HepG2 (cell line): ENCODE results near the gene BCAS4. TPM values are rescaled to one million over a fixed set of nuclear protein-coding genes. Genes with fewer than 3 reads are reported as not detected.
A peak's percentile ranks its signal among the peaks of the same experiment; 100 is the strongest.

Experiments
- ATAC-seq: fragments of 200-7000 bp; cut with Tn5 transposase; 3 replicates; pipeline ENCODE4 v1.9.1; 2020; ENCODE audit warnings: mild to moderate bottlenecking, moderate library complexity
- BruUV-seq: library from RNA; stranded (reverse); fragments of 400-500 nt; replicated peaks from 2 replicates; lab custom pipeline; 2021; lab: Mats Ljungman, UMichigan
- CTCF ChIA-PET: fragments of 300-600 bp; formaldehyde crosslinking; extraction: SDS; loops from one replicate; lab custom pipeline; 2021; ENCODE audit warnings: low total read pairs, inconsistent platforms, low intra/inter-chr PET ratio; lab: Yijun Ruan, JAX
- POLR2A ChIA-PET: fragments of 350-600 bp; sonication (Branson Sonifier 250); formaldehyde crosslinking; loops from one replicate; lab custom pipeline; 2020; ENCODE audit warnings: antibody characterized with exemption, inconsistent platforms; lab: Yijun Ruan, JAX
- DNase-seq: peaks from one replicate; pipeline ENCODE4 v3.0.0-alpha.2; 2015; ENCODE audit warnings: low spot score
- FAIRE-seq: peaks from 3 replicates; lab custom pipeline; 2011; peaks lifted over from hg19 to GRCh38; lab: Jason Lieb, UNC
- H2AFZ ChIP-seq: one replicate; pipeline ENCODE4 v1.6.1; 2011; ENCODE audit warnings: low read length, inconsistent platforms
- H3K27ac ChIP-seq: fragments of 300-600 bp; 3 replicates; pipeline ENCODE4 v1.8.0; 2011; ENCODE audit warnings: mixed run types, mild to moderate bottlenecking, mixed read lengths, low read length, inconsistent platforms; ENCODE audit not compliant: insufficient read depth; ENCODE audit errors: extremely low read length
- H3K27me3 ChIP-seq, 2 experiments: fragments of 200-600 bp in 1 of 2; 2 replicates in 1 of 2; 3 replicates in 1 of 2; pipeline versions ENCODE4 v1.6.0 to v1.8.0; 2011; ENCODE audit warnings: low read length in 2 of 2, mild to moderate bottlenecking in 2 of 2, moderate library complexity in 2 of 2, inconsistent platforms in 1 of 2; ENCODE audit not compliant: insufficient read depth in 2 of 2, control insufficient read depth in 1 of 2
- H3K36me3 ChIP-seq, 2 experiments: fragments of 200-600 bp in 1 of 2; replicated peaks in 1 of 2; 2 replicates in 1 of 2; 3 replicates in 1 of 2; pipeline versions ENCODE4 v1.5.1 to v1.8.0; 2011; ENCODE audit warnings: low read length in 2 of 2, inconsistent platforms in 1 of 2; ENCODE audit not compliant: insufficient read depth in 2 of 2, control insufficient read depth in 1 of 2
- H3K4me1 ChIP-seq: 2 replicates; pipeline ENCODE4 v1.5.1; 2012; ENCODE audit warnings: low read length, inconsistent platforms; ENCODE audit not compliant: insufficient read depth
- H3K4me2 ChIP-seq: 2 replicates; pipeline ENCODE4 v1.6.0; 2011; ENCODE audit warnings: low read depth, low read length, inconsistent platforms
- H3K4me3 ChIP-seq, 3 experiments: fragments of 200-600 bp in 1 of 3; sonication (generic), shearing (Covaris generic) in 1 of 3; replicated peaks in 1 of 3; 2 replicates each; pipeline ENCODE4 v1.5.1; 2011 to 2016; ENCODE audit warnings: low read length in 3 of 3, inconsistent platforms in 2 of 3, low read depth in 2 of 3, mild to moderate bottlenecking in 2 of 3, control low read depth in 1 of 3, mixed read lengths in 1 of 3; ENCODE audit not compliant: insufficient read depth in 1 of 3
- H3K79me2 ChIP-seq: one replicate; pipeline ENCODE4 v1.6.1; 2011; ENCODE audit warnings: low read length, inconsistent platforms; ENCODE audit not compliant: insufficient read depth
- H3K9ac ChIP-seq: 2 replicates; pipeline ENCODE4 v1.6.0; 2011; ENCODE audit warnings: mild to moderate bottlenecking, low read depth, low read length, inconsistent platforms; ENCODE audit not compliant: insufficient read depth
- H3K9me3 ChIP-seq: 2 replicates; pipeline ENCODE4 v1.5.1; 2012; ENCODE audit warnings: mild to moderate bottlenecking, low read length
- H4K20me1 ChIP-seq: 2 replicates; pipeline ENCODE4 v1.6.0; 2011; ENCODE audit warnings: inconsistent platforms, mild to moderate bottlenecking, low read length, moderate library complexity; ENCODE audit not compliant: insufficient read depth
- ELF1 ChIP-seq: sonication (generic); formaldehyde crosslinking; IDR thresholded peaks from 2 replicates; pipeline ENCODE4 v1.4.0; 2020; ENCODE audit warnings: missing genetic modification reagents
- FOXJ3 ChIP-seq: sonication (generic); formaldehyde crosslinking; IDR thresholded peaks from 2 replicates; pipeline ENCODE4 v1.4.0; 2020; ENCODE audit warnings: missing genetic modification reagents, mild to moderate bottlenecking, borderline replicate concordance
- GZF1 ChIP-seq: sonication (generic); formaldehyde crosslinking; IDR thresholded peaks from 2 replicates; pipeline ENCODE4 v1.5.1; 2020; ENCODE audit warnings: mild to moderate bottlenecking, missing genetic modification reagents
- HHEX ChIP-seq: IDR thresholded peaks from 2 replicates; pipeline ENCODE4 v1.6.1; 2016; ENCODE audit warnings: control low read depth
- JUNB ChIP-seq: sonication (generic); formaldehyde crosslinking; IDR thresholded peaks from 2 replicates; pipeline ENCODE4 v1.8.0; 2022; ENCODE audit warnings: missing genetic modification reagents, mild to moderate bottlenecking, borderline replicate concordance
- MAF1 ChIP-seq: sonication (generic); formaldehyde crosslinking; IDR thresholded peaks from 2 replicates; pipeline ENCODE4 v1.5.0; 2020; ENCODE audit warnings: missing genetic modification reagents, borderline replicate concordance
- NR2F6 ChIP-seq, 2 experiments: IDR thresholded peaks; 2 replicates each; pipeline ENCODE4 v1.6.1; 2016; ENCODE audit warnings: antibody characterized with exemption in 1 of 2, mild to moderate bottlenecking in 1 of 2
- POLR2A ChIP-seq, 2 experiments: IDR thresholded peaks; 2 replicates each; pipeline ENCODE4 v1.6.1; 2011; ENCODE audit warnings: low read depth in 2 of 2, low read length in 2 of 2, mild to moderate bottlenecking in 1 of 2, moderate library complexity in 1 of 2; ENCODE audit not compliant: insufficient read depth in 1 of 2
- SSRP1 ChIP-seq: IDR thresholded peaks from 2 replicates; pipeline ENCODE4 v1.6.1; 2016; ENCODE audit warnings: control low read depth
- ZBTB7A ChIP-seq: sonication (generic); formaldehyde crosslinking; IDR thresholded peaks from 2 replicates; pipeline ENCODE4 v1.8.0; 2022; ENCODE audit warnings: mild to moderate bottlenecking, missing genetic modification reagents
- ZNF777 ChIP-seq: sonication (generic); formaldehyde crosslinking; IDR thresholded peaks from 2 replicates; pipeline ENCODE4 v1.4.0; 2020; ENCODE audit warnings: missing genetic modification reagents
- WGBS: methylation state at CpG from one replicate; pipeline ENCODE4 v1.1.6; 2017; ENCODE audit warnings: low lambda C conversion rate; 5-methylcytosine and 5-hydroxymethylcytosine counted together
- in situ Hi-C: cut with HindIII; loops from 2 replicates; pipeline ENCODE4 v1.10.0; 2017; ENCODE audit warnings: low pct_unique_long_range_greater_than_20kb; ENCODE audit not compliant: extremely low pct_ligation_motif_present
- intact Hi-C: fragments of 100-400 bp; cut with micrococcal nuclease; formaldehyde crosslinking; loops from one replicate; pipeline ENCODE4 v1.10.0; 2022; ENCODE audit not compliant: unreplicated experiment
- polyA plus RNA-seq, 8 experiments: library from polyadenylated mRNA; depleted of rRNA in 3 of 8; stranded (reverse) in 7 of 8; unstranded in 1 of 8; fragments of >200 nt; fragmentation: Illumina TruSeq in 4 of 8; extraction: Trizol in 4 of 8; gene quantifications; 2 replicates each; pipeline versions ENCODE4 v1.2.1 to v1.2.3, GENCODE V29; 2011 to 2016; ENCODE audit warnings: low read depth in 4 of 8, missing spikeins in 1 of 8, mixed read lengths in 1 of 8; ENCODE audit not compliant: insufficient read depth in 1 of 8
- total RNA-seq, 5 experiments: library from RNA; depleted of rRNA; stranded (reverse); fragments of >200 nt; fragmentation: Illumina TruSeq; extraction: Trizol; gene quantifications; 2 replicates each; pipeline ENCODE4 v1.2.3, GENCODE V29; 2016; ENCODE audit warnings: low read depth in 1 of 5
- TF ChIP-seq, protein P1 (sequence below): sonication (generic); formaldehyde crosslinking; IDR thresholded peaks from 2 replicates; pipeline ENCODE4 v1.5.0; 2020; ENCODE audit warnings: mild to moderate bottlenecking, missing genetic modification reagents
- TF ChIP-seq, protein P2 (sequence below): sonication (generic); formaldehyde crosslinking; IDR thresholded peaks from 2 replicates; pipeline ENCODE4 v1.8.0; 2022; ENCODE audit warnings: mild to moderate bottlenecking, missing genetic modification reagents; ENCODE audit not compliant: insufficient replicate concordance

The BCAS4 gene
- total and polyA plus RNA-seq, 2 of the 13 experiments (the other 11 are each of a cell fraction or from before 2014, with no cell fraction given), result 7.2 to 8.0 TPM

DNA sequence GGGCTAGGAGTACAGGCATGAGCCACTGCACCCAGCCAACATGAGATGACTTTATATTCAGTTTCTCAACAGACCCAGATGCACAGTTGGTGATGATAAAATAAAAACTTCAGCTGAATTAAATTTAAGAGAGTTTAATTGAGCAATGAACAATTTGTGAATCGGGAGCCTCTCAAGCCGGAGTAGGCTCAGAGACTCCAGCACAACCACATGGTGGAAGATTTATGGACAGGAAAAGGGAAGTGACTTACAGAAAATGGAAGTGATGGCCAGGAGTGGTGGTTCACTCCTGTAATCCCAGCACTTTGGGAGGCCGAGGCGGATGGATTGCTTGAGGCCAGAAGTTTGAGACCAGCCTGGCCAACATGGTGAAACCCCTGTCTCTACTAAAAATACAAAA lies 10.4 kb upstream of the BCAS4 start (continued):
- TF ChIP-seq FOXJ3, result no peak
- TF ChIP-seq NR2F6 (IDR thresholded peaks at IDR 0.05), result no peak
- no peak for TF ChIP-seq NR2F6 (CRISPR knock-in tag; IDR thresholded peaks at IDR 0.05)
- no peak for TF ChIP-seq JUNB (CRISPR knock-in tag)
- TF ChIP-seq SSRP1 (CRISPR knock-in tag), result no peak
- TF ChIP-seq ZNF777 (CRISPR knock-in tag), result no peak
- TF ChIP-seq ELF1 (CRISPR knock-in tag), result no peak
- TF ChIP-seq POLR2A (IDR thresholded peaks at IDR 0.05; ENCODE audit: insufficient read depth in 1 of 2, low read depth in 2 of 2, low read length in 2 of 2), result no peak
- no peak for TF ChIP-seq ZBTB7A (CRISPR knock-in tag)

DNA sequence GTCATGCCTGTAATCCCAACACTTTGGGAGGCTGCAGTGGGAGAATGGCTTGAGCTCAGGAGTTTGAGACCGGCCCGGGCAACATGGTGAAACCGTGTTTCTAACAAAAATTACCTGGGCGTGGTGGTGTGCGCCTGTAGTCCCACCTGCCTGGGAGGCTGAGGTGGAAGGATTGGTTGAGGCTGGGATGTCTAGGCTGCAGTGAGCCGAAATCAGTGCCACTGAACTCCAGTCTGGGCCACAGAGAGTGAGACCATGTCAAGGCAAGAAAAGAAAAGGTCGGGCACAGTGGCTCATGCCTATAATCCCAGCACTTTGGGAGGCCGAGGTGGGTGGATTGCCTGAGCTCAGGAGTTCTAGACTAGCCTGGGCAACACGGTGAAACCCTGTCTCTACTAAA lies 8.2 kb upstream of the BCAS4 start:
- Histone ChIP-seq H3K4me3 (no peak overlapping the region), H3K27me3 (0 out of 5 replicates have a peak, but pooled peaks cover 0 to under 1% of the 10 kb centered on the region in 2 experiments), H3K36me3 (no peaks in the 10 kb centered on the region), H2AFZ (no peak overlapping the region), H3K27ac (no peak overlapping the region), H3K4me2 (no peak overlapping the region), H3K79me2 (no peaks in the 10 kb centered on the region), H3K9me3 (no peaks in the 10 kb centered on the region), H4K20me1 (no peaks in the 10 kb centered on the region), H3K9ac (no peak overlapping the region), H3K4me1 (peaks cover 35% of the 10 kb centered on the region)
- TF ChIP-seq, protein P1, sequence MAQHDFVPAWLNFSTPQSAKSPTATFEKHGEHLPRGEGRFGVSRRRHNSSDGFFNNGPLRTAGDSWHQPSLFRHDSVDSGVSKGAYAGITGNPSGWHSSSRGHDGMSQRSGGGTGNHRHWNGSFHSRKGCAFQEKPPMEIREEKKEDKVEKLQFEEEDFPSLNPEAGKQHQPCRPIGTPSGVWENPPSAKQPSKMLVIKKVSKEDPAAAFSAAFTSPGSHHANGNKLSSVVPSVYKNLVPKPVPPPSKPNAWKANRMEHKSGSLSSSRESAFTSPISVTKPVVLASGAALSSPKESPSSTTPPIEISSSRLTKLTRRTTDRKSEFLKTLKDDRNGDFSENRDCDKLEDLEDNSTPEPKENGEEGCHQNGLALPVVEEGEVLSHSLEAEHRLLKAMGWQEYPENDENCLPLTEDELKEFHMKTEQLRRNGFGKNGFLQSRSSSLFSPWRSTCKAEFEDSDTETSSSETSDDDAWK (CRISPR knock-in tag), result no peak
- TF ChIP-seq GZF1 (peak; percentile 73; the same call in 1 of the 2 replicates), HHEX (CRISPR knock-in tag) (no peak), MAF1 (CRISPR knock-in tag) (no peak)
- TF ChIP-seq, protein P2, sequence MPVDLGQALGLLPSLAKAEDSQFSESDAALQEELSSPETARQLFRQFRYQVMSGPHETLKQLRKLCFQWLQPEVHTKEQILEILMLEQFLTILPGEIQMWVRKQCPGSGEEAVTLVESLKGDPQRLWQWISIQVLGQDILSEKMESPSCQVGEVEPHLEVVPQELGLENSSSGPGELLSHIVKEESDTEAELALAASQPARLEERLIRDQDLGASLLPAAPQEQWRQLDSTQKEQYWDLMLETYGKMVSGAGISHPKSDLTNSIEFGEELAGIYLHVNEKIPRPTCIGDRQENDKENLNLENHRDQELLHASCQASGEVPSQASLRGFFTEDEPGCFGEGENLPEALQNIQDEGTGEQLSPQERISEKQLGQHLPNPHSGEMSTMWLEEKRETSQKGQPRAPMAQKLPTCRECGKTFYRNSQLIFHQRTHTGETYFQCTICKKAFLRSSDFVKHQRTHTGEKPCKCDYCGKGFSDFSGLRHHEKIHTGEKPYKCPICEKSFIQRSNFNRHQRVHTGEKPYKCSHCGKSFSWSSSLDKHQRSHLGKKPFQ (CRISPR knock-in tag), result no peak
- no TSS peak for BruUV-seq
- ChIA-PET POLR2A (interaction anchor here (2.7 kb wide), 1 partner anchor 22 kb away, joined by 18 read pairs; no protein-coding TSS in a partner anchor), CTCF (no interaction called here)
- DNase-seq (no peak), FAIRE-seq (no peak), ATAC-seq (no peak)
- in situ Hi-C loops (loop anchor here (25.0 kb wide), 1 partner anchor 526 kb away; no protein-coding TSS in a partner anchor), intact Hi-C loops (no loop called here)
- 90% methylated on average over 9 of the region's 9 CpGs for WGBS
